NCI-H2171 (cell line): ENCODE results near the gene PIM3.
"Not testable (repeated sequence)": the region's sequence is repeated elsewhere in the genome, so short reads cannot be mapped to it uniquely, and the experiment has no call there.

Experiments
- DNase-seq: peaks from one replicate; lab custom pipeline; 2025; lab: John Stamatoyannopoulos, UW

The PIM3 gene

DNA sequence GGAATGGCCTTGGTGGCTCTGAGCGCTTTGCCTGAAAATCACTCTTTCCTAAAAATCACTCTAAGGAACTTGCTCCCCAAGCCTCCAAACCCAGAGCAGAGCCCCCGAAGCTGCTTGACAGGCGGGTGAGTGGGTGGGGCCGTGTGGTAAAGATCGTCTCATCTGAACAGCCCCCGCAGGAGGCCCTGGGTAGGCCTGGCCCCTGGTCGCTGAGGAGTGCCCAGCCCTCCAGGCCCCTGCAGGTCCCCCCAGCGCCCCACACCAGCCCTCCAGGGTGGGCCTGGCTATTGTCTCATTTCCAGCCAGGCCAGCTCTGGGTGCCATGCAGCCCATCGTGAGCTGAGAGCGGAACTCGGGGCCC lies 17.2 kb upstream of the PIM3 start:
- no peak for DNase-seq

DNA sequence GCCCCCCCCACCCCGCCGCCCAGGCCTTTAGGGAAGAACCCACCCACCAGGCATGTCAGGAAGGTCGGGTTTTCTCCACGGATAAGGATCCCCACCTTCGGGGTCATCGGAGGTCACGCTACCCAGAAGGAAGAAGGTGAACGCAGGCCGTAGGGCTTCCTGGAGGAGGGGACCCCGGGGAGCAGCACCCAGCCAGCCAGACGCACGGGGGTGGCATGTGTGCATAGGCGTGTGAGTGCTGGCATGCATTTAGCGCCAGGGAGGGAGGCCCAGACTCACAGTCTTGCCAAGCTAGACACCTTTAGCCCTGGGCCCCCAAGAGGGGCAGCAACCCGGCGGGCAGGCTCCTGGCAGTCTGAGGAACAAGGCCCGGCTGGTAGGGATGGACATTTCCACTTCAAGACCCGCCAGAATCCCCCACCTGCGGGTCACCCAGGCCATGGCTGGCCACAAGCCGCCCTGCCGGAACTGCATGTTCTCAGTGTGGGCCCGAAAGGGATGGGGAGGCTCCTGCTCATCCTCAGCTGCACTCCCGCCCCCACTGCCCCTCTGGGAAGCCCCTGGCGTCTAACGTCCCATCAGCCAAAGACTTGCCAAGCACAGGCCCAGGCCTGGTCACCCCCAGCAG lies 16.7 kb upstream of the PIM3 start:
- DNase-seq = no peak

DNA sequence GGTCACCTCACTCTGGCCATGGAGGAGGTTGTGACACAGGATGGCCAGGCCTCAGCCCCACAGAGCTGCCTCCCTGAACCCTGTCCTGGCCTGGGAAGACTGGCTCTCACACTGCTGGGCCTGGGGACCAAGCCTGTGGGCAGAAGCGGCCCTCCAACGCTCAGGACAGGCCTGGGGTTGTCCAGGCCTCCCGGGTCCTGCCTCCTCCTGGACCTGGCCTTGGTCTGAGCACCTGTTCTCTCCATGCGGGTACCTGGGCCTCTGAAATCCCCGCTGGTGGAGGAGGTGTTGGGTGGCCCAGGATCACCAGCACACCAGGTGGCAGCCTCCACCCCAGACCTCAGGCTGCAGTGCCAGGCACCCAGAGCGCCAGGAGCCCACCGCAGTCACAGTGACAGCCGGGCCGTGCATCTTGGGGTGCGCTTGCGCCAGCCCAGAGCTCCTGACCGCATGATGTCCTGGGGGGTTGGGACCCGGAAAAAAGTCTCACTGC lies 16.1 kb upstream of the PIM3 start:
- no peak for DNase-seq

DNA sequence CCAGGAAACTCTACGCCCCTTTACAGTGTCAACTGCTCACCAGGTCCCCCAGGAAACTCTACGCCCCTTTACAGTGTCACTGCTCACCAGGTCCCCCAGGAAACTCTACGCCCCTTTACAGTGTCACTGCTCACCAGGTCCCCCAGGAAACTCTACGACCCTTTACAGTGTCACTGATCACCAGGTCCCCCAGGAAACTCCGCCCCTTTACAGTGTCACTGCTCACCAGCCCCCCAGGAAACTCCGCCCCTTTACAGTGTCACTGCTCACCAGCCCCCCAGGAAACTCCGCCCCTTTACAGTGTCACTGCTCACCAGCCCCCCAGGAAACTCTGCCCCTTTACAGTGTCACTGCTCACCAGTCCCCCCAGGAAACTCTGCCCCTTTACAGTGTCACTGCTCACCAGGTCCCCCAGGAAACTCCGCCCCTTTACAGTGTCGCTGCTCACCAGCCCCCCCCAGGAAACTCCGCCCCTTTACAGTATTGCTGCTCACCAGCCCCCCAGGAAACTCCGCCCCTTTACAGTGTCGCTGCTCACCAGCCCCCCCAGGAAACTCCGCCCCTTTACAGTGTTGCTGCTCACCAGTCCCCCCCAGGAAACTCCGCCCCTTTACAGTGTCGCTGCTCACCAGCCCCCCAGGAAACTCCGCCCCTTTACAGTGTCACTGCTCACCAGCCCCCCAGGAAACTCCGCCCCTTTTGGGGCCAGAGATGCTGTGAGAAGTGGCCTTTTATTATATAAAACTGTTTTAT lies 15.4 kb upstream of the PIM3 start:
- DNase-seq = not testable (repeated sequence)

DNA sequence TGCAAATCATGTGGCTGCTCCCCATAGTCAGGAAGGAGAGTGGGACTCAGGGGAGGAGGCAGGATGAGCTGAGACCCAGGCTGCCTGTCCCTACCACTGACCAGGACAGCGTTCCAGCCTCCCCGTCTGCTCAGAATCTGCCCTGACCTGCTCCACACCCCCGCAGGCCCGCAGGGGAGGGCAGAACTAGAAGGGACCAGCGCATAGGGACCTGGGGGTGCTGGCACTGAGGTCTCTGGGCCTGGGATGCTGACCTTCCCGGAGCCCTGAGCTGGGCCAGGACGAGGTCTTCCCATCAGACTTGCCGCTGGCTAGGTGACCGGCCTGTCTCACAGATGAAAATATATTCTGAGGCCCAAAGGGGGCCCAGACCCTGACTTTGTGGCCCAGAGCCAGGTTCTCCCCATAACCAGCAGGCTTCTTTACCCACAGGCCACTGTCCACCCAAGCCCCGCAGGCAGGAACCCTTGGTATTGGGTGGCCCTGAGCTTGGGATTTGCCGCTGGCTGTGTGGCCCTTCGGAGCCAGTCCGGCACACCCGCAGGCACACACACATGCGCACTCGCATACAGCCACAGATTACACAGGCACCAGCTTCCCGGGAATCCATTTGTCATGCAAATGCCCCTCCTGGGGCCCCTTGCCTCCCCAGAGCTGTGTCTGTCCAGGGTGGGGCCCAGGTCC lies 13.8 kb upstream of the PIM3 start:
- DNase-seq = no peak

DNA sequence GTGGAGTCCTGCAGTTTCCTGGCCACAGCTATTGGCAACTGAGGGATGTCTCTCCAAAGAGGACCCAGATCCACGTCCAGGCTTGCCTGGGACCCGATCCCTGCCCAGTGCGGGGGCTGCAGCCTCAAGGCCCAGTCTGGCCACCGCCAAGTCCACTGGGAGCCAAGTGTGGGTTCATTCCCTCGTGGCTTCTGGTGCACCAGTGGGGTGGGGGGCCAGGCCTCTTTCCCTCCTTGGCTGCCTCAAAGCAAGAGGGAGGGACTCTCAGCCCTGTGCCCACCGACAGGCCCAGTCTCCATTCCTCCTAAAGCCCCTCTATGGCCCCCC lies 13.3 kb upstream of the PIM3 start:
- no peak for DNase-seq

DNA sequence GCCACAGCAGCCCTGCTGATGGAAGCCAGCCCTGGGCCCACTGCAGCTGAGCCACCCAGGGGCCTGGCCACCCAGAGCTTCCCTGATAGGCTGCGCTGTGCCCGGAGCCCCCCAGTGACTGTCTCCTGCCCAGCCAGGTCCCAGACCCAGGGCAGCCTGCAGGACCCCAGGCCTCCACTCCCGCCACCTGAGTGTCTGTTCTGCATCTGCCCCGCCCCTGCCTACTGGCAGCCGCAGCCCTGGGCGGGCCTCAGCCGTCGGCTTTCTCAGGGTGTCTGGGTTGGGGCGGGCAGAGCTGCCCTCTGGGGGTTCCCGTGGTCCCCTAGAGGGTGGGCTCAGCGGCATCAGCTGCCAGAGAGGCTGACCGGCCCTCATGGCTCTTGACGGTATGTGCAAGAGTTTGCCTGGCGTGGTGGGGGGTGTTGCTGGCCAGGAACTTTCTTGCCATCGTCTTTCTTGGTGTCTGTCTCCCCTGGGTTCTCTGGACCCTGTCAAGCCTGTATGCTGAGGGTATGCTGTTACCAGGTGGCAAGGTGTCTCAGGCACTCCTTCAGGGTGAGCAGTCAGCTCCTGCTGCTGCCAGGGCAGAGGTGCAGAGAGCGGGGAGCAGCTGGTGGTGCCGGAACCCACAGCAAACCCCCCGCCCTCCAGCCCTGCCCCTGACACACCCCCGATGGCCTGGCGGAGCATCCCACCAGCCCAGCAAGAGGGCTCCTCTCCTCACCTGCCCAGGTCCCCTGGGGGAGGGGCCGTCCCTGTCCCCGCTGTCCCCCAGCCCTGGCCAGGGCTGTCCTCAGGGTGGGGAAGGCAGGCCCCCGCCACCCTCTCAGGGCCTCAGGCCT lies 12.2 kb upstream of the PIM3 start:
- no peak for DNase-seq

DNA sequence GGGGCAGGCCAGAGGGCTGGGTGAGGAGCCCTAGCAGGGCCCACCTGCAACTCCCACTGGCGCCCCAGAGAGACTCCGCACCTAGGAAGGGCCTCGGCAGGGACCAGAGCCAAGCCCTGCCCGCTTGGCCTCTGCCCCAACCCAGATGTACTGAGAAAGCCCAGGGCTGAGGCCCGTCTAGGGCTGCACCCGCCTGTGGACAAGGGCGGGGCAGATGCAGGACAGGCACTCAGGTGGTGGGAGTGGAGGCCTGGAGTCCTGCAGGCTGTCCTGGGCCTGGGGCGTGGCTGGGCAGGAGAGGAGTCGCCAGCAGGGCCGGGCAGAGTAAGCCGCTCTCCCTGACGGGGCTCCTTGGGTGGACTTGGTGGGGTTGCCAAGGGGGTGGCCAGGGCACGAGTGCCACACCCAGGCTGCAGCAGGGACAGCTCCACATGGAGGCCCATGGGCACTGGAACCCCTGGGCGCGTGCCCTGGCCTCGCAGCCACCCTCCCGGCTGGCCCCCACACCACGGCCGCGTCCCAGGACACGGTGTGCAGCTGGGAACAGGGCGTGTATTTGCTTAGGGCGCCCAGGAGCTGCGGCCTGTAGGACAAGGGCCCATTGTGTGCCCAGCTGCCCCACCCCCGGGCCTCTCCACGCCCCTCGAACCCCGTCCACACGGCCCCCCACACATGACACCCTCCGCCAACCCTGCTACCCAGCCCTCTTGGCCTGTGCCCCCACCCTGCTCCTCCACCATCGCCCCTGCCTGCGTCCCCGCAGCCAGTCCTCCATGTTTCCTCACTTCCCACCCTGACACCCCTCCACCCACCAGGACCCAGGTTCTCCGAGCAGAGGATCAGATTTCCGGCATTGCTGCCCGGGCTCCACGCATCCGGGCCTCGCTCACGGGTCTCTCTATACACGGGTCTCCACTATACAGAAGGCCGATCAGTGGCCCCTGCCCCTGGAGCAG lies 11.3 kb upstream of the PIM3 start:
- DNase-seq = no peak

DNA sequence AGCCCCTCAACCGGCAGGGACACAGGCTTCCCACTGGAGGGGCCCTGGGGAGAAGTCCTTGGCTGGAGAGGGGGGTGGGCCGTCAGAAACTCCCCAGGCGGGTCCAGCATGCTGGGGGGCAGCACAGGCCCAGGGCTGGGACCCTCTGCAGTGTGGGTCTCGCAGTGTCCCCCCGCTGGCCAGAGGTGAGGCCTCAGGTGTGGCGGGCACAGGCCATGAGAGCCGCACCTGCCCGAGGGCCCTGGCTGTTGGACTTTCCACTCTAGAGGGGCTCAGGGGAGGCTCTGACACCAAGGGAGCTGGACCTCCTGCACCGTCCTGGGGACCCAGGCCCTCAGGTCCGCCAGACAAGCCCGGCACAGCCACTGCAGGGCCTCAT lies 10.7 kb upstream of the PIM3 start:
- DNase-seq = no peak

DNA sequence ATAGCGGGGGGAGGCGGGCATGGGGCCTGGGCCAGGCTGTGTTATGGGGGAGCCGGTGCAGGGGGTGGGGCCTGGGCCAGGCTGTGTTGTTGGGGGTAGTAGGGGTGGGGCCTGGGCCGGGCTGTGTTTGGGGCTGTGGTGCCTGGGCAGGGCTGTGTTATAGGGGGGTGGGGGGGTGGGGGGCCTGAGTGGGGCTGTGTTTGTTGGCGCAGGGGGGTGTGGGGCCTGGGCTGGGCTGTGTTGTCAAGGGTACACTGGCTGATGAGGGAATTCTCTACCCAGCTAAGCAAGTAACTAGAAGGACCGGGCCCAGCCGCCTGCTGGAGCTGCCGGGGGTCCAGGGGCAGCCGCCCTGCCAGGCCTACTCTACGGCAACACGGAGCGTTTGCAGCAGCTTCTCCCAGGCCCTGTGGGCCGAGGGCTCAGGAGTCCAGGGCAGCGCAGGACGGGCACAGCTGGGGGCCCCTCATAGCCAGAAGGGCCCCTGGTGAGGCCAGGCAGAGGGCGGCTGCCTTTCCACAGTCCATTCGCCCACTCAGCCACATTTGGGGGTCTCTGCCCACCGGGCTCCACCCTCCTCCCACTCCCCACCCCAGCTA lies 10.1 kb upstream of the PIM3 start:
- no peak for DNase-seq

DNA sequence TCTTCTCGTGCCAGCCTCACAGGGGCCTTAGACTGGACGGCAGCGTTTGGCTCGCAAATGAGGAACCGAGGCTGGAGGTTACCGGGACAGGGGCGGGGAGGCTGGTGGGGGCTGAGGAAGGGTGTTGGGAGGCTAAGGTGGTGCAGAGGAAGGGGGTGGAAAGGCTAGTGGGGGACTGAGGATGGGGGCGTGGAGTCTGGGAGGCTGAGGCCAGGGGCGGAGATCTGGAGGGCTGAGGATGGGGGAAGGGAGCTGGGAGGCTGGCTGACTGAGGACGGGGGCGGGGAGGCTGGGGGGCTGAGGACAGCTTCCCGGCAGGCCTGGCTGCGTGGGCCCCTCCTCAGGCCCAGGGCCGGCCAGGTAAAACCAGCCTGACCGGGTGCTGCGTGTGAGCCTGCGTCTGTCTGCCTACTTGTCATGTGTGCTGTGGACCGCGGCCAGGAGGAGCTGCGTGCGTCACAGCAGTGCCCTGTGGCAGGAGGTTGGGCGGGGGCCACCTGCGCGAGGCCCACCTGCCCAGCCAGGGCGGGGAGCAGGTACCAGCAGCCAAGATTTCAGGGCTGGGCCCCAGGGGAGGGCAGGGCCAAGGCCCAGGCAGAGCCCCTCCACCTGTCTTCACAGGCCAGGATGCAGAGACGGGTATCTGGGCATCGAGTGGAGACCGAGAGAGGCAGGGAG lies 9.4 kb upstream of the PIM3 start:
- DNase-seq = no peak

DNA sequence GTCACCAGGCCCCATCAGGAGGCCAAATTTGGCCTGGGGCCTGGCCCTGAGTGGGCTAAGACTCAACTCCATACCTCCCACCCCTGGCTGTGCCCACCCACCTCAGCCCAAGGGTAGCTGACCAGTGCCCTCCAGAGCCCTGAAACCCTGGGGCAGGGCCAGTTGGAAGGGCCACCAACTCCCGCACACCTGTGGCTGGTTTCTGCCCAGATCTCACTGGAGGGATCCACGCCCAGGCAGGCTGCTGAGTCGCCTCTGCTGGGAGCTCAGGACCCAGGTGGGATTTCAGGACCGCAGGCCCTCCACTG lies 8.9 kb upstream of the PIM3 start:
- DNase-seq = no peak

DNA sequence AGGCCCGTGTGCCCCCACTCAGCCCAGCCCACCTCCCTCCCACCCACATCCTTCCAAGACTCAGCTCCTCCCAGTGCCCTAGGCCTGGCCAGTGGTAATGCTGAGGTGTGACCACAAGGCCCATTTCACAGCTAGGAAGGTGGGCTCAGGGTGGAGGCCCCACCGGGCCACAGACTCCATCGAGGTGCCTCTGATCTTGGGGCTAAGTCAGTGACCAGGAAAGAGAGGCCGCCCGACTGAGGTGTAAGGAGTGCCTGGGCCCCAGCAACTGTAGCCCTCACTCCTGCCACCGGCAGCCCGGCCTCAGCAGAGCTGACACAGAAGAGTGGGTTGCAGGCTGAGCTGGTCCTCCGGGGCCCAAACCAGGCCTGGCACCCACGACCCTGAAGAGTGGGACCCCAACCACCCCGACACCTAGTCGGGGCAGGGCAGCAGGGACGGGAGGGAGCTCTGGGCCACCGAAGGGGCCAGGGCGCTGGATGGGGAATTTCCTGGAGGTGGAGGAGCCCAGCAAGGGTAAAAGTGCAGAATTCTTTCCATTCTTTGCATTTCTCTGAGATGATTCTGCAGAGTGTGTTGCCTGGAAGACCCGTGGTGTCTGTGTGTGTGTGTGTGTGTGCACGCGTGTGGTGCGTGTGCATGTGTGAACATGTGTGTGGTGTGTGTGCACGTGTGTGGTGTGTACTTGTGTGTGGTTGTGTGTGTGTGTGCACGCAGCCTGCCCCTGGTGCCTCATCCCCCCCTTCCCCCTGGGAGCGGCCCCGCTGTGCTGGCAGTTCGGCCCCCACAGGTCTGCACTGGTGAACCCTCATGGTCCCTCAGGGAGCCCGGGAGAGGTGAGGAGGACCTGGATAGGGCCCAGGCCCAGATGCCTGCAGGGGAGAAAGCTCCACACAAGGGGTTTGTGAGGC lies 8.3 kb upstream of the PIM3 start:
- no peak for DNase-seq

DNA sequence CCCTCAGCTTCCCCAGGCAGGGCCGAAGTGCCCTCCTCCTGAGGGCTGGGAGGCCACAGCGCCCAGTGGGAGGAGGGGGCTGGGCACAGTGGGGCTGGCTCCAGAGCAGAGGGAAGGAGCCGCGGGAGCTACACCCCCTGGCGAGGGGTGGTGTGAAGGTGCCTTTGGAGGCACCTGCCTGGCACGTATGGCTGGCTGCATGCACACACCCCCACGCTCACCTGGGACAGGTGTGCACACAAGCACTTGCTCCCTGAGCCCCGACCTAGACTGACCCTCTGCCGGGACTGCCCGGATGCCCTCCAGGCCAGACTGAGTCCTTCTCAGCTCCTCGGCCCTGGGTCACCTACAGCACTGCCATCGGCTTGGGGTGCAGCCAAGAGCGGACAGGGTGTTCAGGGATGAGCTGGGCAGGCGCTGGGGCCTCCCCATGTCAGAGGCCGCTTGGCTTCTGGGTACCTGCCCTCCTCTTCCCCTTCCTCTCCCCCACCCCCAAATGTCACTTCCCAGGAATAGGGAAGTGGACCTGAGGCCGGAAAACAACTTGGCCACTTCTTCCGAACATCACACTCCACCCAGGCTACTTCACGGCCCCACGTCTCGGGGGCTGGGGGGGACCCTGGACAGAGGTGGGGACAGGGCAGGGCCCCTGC lies 7.4 kb upstream of the PIM3 start:
- DNase-seq = no peak

DNA sequence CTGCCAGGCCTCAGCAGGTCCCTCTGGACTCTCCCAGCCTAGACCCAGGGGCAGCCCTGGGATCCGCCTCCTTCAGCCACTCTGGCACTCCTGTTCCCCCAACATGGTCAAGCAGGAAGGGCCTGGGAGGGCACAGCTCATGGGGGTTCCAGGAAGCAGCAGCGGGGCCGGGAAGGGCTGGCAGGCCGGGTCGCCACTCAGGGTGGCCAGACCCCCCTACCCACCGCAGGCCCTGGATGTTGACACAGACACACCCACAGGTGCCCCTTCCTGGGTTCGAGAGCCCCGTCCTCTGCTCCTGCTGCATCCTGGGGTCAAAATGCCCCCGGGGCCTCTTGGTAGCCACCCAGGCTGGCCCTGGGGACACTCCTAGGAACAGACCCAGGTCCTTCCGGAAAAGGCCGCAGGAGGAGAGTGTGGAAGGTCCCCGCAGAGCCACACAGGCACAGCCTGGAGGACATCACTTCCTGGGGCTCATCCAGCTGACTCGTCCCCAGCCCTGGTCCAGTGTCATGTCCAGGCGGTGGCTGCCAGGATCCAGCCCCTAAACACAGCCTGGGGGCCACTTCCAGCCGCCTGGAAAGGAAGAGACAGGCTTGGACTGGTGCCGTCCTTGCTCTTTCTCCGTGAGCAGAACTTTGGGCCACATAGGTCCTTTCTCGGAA lies 6.8 kb upstream of the PIM3 start:
- no peak for DNase-seq

DNA sequence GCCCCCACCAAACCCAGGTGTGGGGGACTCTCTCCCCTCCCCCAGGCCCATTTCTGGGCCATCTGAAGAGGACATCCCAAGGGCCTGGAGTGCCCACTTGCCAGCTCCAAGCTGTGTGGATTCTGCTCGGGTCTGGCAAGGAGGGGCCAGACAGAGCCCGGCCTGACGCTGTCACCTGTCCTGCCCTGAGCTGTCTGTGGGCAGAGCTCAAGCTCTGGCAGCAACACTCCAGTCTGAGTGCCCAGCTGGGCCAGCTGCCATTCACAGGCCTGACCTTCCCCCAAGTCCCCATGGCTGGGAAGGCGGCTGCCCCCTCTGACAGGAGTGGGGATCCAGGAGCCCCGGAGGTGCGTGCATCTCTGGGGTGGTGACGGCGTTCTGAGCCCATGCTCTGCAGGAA lies 6.2 kb upstream of the PIM3 start:
- DNase-seq = no peak

DNA sequence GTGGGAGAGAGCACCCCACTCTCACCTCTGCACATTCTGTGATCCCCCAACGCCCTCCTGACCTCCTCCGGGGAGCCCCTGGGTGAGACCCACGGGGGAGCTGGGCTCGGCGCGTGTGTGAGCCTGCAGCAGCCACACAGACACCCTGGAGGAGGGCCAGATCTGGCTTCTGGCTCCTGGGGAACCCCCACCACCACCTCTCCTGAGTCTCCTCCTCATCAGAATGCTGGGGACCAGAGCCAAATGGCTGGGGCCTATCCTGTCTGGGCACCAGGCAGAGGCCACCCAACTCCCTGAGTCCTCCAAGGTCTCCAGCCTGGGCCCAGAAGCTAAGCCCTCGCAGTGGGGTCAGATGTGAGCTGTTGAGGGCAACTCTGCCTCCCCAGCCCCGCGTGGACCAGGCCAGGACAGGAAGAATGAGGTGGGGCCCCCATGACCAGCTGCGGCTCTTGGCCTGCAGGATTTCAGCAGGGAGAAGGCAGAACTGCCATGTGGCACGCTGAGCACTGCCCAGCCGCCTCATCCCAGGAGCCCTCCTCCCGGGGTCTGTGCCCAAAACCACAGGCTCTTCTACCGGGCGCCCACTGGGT lies 5.5 kb upstream of the PIM3 start:
- DNase-seq = no peak
